GDM1 (cell line): ENCODE results near the gene PRIM2.
A peak's percentile ranks its signal among the peaks of the same experiment; 100 is the strongest.
"Not testable (repeated sequence)": the region's sequence is repeated elsewhere in the genome, so short reads cannot be mapped to it uniquely, and the experiment has no call there.

Source experiments
- DNase-seq: peaks from one replicate; lab custom pipeline; 2025; lab: John Stamatoyannopoulos, UW

The PRIM2 gene

DNA sequence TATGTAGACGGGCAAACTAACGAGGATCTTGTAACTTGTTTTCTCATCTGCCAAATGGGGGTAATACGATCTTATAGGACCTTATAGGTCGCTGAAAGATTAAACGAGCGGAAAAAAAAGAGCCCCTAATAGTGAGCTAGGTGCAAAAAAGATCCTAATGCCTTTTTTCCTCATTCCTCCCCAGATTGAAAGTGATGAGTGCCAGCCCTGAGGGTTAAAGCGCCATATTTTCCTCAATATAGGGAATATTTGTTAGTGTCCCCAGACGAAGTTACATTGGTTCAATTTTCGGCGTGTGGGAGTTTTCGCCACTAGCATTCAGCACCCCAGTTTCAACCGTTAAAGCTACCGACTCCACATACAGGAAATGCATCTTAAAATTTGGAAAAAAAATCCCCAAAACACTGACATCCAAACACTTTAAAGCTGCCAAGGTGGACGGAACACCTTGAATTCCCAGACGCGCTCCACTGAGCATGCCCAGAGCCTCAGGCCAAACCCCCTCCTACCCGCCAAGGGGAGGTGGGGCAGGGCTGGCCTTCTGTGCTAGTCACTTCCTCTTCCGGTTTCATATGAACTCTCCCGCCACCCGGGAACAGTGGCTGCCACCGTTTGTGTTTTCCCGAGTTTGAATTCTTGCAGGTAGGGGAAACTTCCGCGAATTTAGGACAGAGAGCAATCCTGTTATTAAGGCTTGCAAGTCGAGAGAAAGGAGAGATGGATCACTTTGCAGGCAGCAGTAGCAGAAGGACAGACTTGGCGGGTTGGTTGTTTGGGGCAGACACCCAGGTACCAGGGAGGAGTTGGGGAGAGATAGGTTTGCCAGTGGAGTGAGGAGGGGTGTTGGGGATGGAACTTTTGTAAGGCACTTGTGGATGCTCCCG, at the start of gene PRIM2:
Gene PRIM2, plus strand, starts transcription at position 571 of the 884 bp plus-strand sequence. CDS start 816 bp downstream, outside the sequence.
- DNase-seq = peak; percentile 78

- no peak for DNase-seq
These were observed 49.2 kb upstream of the PRIM2 start for GRCh38 chr6:57268294-57268640.

DNA sequence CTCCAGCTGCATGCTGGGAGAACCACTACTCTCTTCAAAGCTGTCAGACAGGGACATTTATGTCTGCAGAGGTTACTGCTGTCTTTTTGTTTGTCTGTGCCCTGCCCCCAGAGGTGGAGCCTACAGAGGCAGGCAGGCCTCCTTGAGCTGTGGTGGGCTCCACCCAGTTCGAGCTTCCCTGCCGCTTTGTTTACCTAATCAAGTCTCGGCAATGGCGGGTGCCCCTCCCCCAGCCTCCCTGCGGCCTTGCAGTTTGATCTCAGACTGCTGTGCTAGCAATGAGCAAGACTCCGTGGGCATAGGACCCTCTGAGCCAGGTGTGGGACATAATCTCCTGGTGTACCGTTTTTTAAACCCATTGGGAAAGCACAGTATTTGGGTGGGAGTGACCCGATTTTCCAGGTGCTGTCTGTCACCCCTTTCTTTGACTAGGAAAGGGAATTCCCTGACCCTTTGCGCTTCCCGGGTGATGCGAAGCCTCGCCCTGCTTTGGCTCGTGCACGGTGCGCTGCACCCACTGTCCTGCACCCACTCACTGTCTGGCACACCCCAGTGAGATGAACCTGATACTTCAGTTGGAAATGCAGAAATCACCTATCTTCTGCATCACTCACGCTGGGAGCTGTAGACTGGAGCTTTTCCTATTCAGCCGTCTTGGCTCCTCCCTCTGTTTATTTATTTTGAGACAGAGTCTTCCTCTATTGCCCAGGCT, 43.2 kb upstream of the PRIM2 start:
- not testable (repeated sequence) for DNase-seq

GRCh38 chr6:57275384-57275783, 42.0 kb upstream of the PRIM2 start:
- DNase-seq = no peak

GRCh38 chr6:57276946-57277345, 40.5 kb upstream of the PRIM2 start:
- no peak for DNase-seq

DNA sequence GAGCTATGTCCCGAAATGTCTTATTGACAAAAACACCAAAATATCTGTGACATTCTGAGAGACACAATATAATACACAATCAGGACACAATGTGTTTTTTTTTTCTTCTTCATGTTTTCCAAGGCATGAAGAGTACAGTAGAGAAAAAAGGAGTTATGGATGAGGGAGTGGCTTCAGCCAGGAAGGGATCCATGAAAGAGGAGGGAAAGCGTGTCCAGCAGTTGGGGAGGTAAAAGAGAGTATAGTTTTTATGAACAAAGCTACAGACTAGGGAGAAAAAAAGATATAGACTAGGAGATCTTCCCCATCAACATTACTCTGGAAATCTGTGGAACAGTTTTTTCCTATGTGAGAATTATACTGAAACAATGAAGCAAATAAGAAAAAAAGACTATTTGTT, 38.9 kb upstream of the PRIM2 start:
- no peak for DNase-seq

GRCh38 chr6:57279013-57279412, 38.4 kb upstream of the PRIM2 start:
- no peak for DNase-seq

GRCh38 chr6:57283106-57283505, 34.3 kb upstream of the PRIM2 start:
- no peak for DNase-seq

GRCh38 chr6:57283911-57284455, 33.4 kb upstream of the PRIM2 start:
- no peak for DNase-seq

GRCh38 chr6:57288136-57288535, 29.3 kb upstream of the PRIM2 start:
- DNase-seq = not testable (repeated sequence)

GRCh38 chr6:57293472-57293871, 24.0 kb upstream of the PRIM2 start:
- DNase-seq = not testable (repeated sequence)

DNA sequence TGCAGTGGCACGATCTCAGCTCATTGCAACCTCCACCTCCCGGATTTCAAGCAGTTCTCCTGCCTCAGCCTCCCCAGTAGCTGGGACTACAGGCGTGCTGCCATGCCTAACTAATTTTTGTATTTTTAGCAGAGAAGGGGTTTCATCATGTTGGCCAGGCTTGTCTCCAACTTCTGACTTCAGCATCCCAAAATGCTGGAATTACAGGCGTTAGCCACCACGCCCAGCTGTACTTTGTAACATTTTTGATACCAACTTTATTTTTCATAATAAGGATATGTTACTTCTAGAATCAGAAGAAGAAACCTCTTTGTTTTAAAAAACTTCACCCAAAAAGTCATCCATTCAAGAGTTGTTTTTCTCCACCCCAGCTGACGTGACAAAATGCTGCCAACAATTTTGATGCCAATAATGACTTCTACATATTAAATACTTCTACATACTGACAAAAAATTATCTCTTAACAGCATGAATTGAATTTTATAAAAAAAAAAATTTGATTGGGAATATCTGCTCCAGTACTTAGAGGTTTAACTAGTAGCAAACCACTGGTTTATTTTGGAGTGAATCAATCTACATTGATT, 22.5 kb upstream of the PRIM2 start:
- no peak for DNase-seq

DNA sequence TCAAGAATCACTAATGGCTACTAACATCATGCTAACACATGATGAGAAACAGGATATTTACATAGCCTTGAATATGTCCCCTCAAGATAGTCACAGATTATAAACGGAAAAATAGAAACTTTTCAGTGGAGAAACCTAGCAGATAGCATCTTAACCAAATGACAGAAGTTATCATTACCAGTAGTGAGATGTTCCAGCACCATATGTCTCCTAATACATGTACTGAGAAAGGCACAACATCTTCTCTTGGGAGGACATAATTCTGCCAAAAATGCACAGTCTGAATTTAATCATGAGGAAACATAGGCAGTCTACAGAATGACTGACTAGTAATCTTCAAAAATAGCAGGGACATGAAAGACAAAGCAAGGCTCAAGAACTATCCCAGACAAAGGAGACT, 19.9 kb upstream of the PRIM2 start:
- DNase-seq = no peak

GRCh38 chr6:57298741-57299140, 18.7 kb upstream of the PRIM2 start:
- DNase-seq = no peak

- no peak for DNase-seq
These were observed 15.7 kb upstream of the PRIM2 start for GRCh38 chr6:57301757-57302156.

- no peak for DNase-seq
These were observed 15.0 kb upstream of the PRIM2 start for GRCh38 chr6:57302477-57302876.

GRCh38 chr6:57303931-57304681, 13.3 kb upstream of the PRIM2 start:
- no peak for DNase-seq

DNA sequence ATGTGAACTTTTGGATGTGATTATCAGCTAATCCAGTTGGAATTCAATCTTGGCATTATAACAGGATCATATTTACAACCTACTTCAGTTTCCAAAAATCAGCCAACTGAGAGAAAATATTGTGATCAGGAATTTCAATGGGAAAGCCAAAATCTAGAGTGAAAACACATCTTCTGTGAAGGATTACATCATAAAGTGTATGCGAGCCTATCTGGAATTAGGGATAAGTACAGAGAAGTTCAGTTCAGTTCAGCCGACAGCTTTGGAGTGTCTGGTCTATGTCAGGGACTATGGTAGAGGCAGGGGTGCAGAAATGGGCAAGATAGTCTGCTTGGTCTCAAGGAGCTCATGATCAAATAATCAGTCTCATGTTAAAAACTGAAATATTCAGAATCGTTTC, 12.3 kb upstream of the PRIM2 start:
- DNase-seq = no peak

GRCh38 chr6:57305761-57306160, 11.7 kb upstream of the PRIM2 start:
- no peak for DNase-seq

DNA sequence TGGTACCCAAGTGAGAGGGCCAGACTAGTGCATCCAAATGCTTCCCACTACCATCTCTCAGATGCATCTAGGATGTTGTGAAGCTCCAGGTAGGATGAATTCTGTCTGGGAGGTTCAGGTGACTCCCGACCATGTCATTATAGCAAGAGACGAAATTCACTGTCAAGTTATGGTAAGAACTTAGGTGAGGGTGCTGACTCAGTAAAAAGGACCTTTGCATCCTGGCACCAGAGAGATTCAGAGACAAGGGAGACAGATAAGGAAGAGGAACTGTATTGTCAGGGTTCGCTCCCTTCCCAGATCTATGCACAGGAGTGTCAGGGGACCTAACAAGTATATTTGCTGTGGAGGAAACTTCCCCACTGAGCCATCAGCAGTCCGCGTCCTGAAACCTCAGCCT, 11.2 kb upstream of the PRIM2 start:
- DNase-seq = no peak

DNA sequence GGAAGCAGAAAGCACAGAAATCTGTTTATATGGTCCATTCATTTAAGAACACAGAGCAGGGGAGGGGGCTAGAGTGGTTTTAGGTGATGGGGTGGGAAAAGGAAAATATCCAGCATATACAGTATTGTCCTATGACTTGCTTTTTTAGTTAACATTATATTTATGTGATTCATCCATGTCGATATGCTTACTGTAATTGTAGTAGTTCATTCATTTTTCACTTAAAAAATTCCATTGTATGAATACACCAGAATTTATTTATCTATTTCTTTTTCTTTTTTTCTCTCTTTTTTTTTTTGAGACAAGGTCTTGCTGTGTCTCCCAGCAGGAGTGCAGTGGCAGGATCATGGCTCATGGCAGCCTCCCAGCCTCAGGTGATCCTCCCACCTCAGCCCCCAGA, 9.6 kb upstream of the PRIM2 start:
- DNase-seq = no peak

- not testable (repeated sequence) for DNase-seq
These were observed 8.7 kb upstream of the PRIM2 start for GRCh38 chr6:57308755-57309154.
